ENCODE results near the gene PCDH12. TPM values are rescaled to one million over a fixed set of nuclear protein-coding genes. Genes with fewer than 3 reads are reported as not detected.

The PCDH12 gene
- total RNA-seq, 1 donor from 2014 or later, result not detected

DNA sequence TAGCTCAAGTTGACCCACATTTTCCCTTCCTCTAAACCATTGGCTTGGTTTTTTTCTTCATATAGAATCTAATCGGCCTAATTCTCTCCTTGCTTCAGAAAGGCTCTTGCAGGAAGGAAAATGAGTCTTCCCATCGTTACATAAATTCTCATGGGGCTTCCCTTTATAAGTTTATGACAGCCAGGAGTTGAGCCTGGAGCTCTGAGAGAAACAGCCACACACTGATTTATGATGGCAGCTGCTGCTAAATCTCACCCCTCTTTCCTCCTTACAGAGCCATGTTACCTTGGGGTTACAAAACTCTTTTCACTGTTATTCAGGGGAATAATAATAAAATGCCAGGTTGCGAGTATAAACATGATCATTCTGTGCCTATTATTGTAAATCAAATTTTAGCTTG is 5.7 kb upstream of the PCDH12 start:
- no peaks in the 10 kb centered on the region for H3K36me3 Mint-ChIP-seq
- H3K4me3 Mint-ChIP-seq, result no peak overlapping the region
- Histone ChIP-seq H4K20me1 (ENCODE audit: low read depth) (no peaks in the 10 kb centered on the region), H3K9me3 (ENCODE audit: low read depth) (no peaks in the 10 kb centered on the region), H3F3A (ENCODE audit: low read depth) (no peaks in the 10 kb centered on the region), H3K27ac (no peak overlapping the region), H3K27me3 (no peaks in the 10 kb centered on the region), H2AFZ (replicated peaks) (no peak overlapping the region), H3K79me2 (ENCODE audit: low read depth) (no peaks in the 10 kb centered on the region), H3K4me1 (peaks cover 5% of the 10 kb centered on the region), H3K9ac (no peak overlapping the region), H3K36me3 (no peaks in the 10 kb centered on the region), H3K4me3 (no peak overlapping the region), H3K4me2 (no peak overlapping the region)
- TF ChIP-seq EZH2 (IDR thresholded peaks at IDR 0.05) (no peak), EZH2phosphoT487 (IDR thresholded peaks at IDR 0.05) (no peak)
- TF ChIP-seq, protein P1, sequence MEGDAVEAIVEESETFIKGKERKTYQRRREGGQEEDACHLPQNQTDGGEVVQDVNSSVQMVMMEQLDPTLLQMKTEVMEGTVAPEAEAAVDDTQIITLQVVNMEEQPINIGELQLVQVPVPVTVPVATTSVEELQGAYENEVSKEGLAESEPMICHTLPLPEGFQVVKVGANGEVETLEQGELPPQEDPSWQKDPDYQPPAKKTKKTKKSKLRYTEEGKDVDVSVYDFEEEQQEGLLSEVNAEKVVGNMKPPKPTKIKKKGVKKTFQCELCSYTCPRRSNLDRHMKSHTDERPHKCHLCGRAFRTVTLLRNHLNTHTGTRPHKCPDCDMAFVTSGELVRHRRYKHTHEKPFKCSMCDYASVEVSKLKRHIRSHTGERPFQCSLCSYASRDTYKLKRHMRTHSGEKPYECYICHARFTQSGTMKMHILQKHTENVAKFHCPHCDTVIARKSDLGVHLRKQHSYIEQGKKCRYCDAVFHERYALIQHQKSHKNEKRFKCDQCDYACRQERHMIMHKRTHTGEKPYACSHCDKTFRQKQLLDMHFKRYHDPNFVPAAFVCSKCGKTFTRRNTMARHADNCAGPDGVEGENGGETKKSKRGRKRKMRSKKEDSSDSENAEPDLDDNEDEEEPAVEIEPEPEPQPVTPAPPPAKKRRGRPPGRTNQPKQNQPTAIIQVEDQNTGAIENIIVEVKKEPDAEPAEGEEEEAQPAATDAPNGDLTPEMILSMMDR (IDR thresholded peaks at IDR 0.05), result no peak
- peaks cover 22% of the 10 kb centered on the region for H3K4me1 Mint-ChIP-seq
- H3K27ac Mint-ChIP-seq, result no peak overlapping the region
- no peaks in the 10 kb centered on the region for H3K9me3 Mint-ChIP-seq
- peaks cover 2% of the 10 kb centered on the region for H3K27me3 Mint-ChIP-seq (ENCODE audit: insufficient read depth, low read depth)
- DNase-seq (ENCODE audit: low spot score), result no peak

DNA sequence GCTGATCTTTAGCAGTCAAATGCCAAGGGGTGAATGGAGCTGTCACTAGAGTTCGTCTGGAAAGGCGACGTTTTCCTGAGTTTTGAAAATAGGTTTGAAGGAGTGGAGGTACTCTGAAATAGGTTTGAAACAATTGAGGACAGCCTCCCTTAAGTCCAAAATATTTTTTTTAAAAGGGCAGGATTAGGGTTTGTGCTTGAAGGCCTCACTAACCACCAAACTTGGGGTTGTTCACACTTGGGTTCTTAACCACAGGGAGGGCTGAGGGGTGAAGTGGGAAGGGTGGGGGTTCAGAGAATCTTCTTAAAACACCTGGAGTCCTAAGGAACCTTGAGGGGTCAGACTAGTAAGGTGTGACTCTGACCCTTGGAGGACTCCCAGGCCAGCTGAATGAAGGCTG is 3.5 kb upstream of the PCDH12 start:
- Histone ChIP-seq H3K4me2 (no peak overlapping the region), H3K4me3 (no peak overlapping the region), H3K79me2 (ENCODE audit: low read depth) (no peaks in the 10 kb centered on the region), H3K36me3 (no peaks in the 10 kb centered on the region), H3K4me1 (peaks cover 5% of the 10 kb centered on the region), H4K20me1 (ENCODE audit: low read depth) (no peaks in the 10 kb centered on the region), H3K27me3 (no peaks in the 10 kb centered on the region), H3F3A (ENCODE audit: low read depth) (no peaks in the 10 kb centered on the region), H2AFZ (replicated peaks) (peak overlapping the region; percentile 34), H3K27ac (no peak overlapping the region), H3K9me3 (ENCODE audit: low read depth) (no peaks in the 10 kb centered on the region), H3K9ac (no peak overlapping the region)
- no peak for DNase-seq (ENCODE audit: low spot score)
- Mint-ChIP-seq H3K4me1 (peaks cover 30% of the 10 kb centered on the region), H3K27ac (peak overlapping the region; percentile 51), H3K36me3 (no peaks in the 10 kb centered on the region), H3K9me3 (no peaks in the 10 kb centered on the region), H3K27me3 (ENCODE audit: insufficient read depth, low read depth) (peaks cover 2% of the 10 kb centered on the region), H3K4me3 (no peak overlapping the region)
- TF ChIP-seq, protein P1 (IDR thresholded peaks at IDR 0.05), result no peak
- no peak for TF ChIP-seq EZH2phosphoT487 (IDR thresholded peaks at IDR 0.05)
- no peak for TF ChIP-seq EZH2 (IDR thresholded peaks at IDR 0.05)

DNA sequence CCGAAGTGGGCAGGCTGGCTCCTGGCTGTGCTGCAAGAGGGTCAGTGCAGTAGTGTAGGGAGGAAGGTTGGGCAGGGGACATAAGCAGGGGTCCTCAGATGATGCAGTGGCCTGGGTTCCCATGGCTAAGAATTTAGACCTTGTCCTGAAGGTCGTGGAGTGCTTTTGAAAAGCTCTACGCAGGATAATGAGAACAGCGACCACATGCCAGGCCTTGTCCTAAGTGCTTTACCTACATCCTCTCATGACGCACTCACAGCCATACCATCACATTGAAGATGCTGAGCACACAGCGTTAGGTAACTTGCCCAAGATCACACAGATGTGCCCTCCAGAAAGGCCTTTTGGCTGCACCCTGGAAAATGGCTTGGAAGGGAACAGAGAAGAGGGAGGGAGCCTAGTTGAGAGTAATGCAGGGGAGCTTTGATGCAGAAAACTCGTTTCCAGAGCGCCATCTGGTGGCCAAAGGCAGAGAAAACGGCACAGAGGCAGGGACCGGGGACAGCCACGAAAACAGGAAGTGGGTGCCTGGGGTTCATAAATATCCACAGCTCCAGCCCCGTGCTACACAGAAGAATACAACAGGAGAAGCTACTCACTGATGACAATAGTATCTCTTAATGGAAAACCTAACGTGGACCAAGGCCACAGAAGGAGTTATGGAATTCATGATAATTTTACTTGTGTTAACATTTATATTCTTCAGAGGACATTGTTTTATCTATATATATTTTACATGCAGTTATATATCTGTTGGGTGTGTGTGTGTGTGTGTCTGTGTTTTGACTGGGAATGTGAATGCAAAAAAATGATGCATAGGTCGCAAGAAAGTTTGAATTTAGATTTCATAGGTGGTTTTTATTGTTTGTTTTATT is 2.7 kb upstream of the PCDH12 start:
- peak overlapping the region; percentile 32 for H3K4me3 Mint-ChIP-seq
- no peak overlapping the region for H3K4me2 ChIP-seq
- no peak overlapping the region for H3K27ac ChIP-seq
- H3K4me1 ChIP-seq, result peaks cover 5% of the 10 kb centered on the region
- no peaks in the 10 kb centered on the region for H3K79me2 ChIP-seq (ENCODE audit: low read depth)
- peaks cover 32% of the 10 kb centered on the region for H3K4me1 Mint-ChIP-seq
- H3K27me3 Mint-ChIP-seq (ENCODE audit: insufficient read depth, low read depth), result peaks cover 2% of the 10 kb centered on the region
- H4K20me1 ChIP-seq (ENCODE audit: low read depth), result no peaks in the 10 kb centered on the region
- H3F3A ChIP-seq (ENCODE audit: low read depth), result no peaks in the 10 kb centered on the region
- H3K36me3 ChIP-seq, result no peaks in the 10 kb centered on the region
- no peak for TF ChIP-seq EZH2 (IDR thresholded peaks at IDR 0.05)
- TF ChIP-seq, protein P1 (IDR thresholded peaks at IDR 0.05), result peak; percentile 94
- H2AFZ ChIP-seq (replicated peaks), result peak overlapping the region; percentile 34
- H3K36me3 Mint-ChIP-seq, result no peaks in the 10 kb centered on the region
- no peaks in the 10 kb centered on the region for H3K27me3 ChIP-seq
- no peak overlapping the region for H3K9ac ChIP-seq
- peak; percentile 87 for DNase-seq (ENCODE audit: low spot score)
- H3K27ac Mint-ChIP-seq, result peak overlapping the region; percentile 51
- H3K9me3 ChIP-seq (ENCODE audit: low read depth), result no peaks in the 10 kb centered on the region
- H3K4me3 ChIP-seq, result no peak overlapping the region
- H3K9me3 Mint-ChIP-seq, result no peaks in the 10 kb centered on the region

All from neural progenitor cell (in vitro differentiated cells).